Stimulated activated CD4-positive, alpha-beta T cell treated with anti-CD3 and anti-CD28 coated beads, Interleukin-1b, Interleukin-23, amount 100 ng/mL, for 1 hour (primary cell): ENCODE measurements around the gene HCRTR1.

Experiments
- DNase-seq, 2 donors: peaks; one replicate each; pipeline ENCODE4 v3.0.0-alpha.2; 2020; ENCODE audit warnings: low read depth in 2 of 2

Gene HCRTR1

GRCh38 chr1:31617218-31617915, at the start of gene HCRTR1:
Gene HCRTR1, plus strand, starts transcription at chr1:31617689. Its CDS starts 1,504 bp downstream, at chr1:31619193.
- no peak for DNase-seq

DNA sequence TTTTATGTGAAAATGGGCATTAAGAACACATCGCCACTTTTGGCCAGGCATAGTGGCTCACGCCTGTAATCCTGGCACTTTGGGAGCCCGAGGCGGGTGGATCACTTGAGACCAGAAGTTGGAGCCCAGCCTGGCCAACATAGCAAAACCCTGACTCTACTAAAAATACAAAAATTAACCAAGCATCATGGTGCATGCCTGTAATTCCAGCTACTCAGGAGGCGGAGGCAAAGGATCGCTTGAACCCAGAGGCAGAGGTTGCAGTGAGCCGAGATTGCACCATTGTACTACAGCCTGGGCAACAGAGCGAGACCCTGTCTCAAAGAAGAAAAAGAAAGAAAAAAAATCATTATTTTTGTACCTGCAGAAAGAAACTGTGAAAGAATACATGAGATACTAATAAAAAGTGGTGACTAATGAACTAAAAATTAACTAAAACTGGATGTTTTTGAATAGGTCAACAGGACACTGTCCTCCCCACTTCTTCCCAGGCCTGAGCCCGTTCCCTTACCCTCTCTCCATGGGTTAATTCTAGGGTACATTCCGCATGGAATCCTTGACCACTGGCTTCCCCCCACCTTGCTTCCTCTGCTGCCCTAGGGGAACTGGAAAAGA, 49.4 kb upstream of the HCRTR1 start:
- no peak for DNase-seq

- no peak for DNase-seq
Observed at GRCh38 chr1:31568895-31569595, 48.4 kb upstream of the HCRTR1 start.

DNA sequence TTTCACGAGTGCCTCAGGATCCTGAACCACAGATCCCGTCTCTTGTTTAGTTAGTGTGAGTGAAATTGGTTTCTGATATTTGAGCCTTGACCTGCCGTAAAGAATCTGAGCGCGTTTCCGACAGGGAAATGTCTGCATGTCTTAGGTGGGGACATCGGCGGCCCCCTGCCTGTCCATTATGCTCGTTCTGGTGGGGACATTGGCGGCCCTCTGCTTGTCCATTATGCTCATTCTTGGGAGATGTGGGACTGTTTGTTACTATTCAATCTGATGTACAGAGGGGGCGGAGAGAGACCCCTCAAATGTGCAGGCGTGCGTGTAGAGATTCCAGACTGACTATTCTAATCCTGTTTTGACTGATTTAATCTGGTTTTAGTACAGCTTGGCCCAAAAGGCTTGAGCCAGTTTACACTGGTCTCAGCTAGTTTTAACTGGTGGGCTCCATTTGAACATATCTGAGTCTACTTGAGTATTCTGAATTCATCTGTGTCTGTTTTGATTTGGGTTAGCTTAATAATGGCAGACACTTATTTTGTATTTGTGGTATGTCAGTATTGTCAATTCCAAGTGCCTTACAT, 47.8 kb upstream of the HCRTR1 start:
- no peak for DNase-seq

DNA sequence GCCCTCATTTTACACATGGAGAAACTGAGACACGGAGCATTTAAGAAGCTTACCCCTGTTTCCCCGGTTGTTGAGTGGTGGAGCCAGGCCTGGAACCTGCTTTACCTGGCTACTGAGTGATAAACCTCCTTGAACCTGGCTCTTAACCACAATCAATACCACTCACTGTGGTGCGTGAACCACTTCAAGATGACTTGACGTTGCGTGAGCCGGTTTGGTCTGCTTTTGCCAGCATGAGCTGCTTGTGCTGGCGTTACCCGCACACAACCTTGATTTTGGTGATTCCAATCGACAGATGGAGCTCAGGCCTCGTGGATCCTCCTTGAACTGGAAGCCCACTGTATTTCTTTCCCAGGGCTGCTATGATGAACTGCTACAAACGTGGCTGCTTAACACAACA, 47.3 kb upstream of the HCRTR1 start:
- DNase-seq, result no peak

GRCh38 chr1:31570906-31571305, 46.6 kb upstream of the HCRTR1 start:
- DNase-seq, result no peak

GRCh38 chr1:31571340-31572295, 45.9 kb upstream of the HCRTR1 start:
- DNase-seq, result no peak

GRCh38 chr1:31572323-31573104, 45.0 kb upstream of the HCRTR1 start:
- no peak for DNase-seq

GRCh38 chr1:31573261-31573660, 44.2 kb upstream of the HCRTR1 start:
- DNase-seq, result no peak

- DNase-seq, result no peak
Observed at GRCh38 chr1:31574749-31575368, 42.6 kb upstream of the HCRTR1 start.

DNA sequence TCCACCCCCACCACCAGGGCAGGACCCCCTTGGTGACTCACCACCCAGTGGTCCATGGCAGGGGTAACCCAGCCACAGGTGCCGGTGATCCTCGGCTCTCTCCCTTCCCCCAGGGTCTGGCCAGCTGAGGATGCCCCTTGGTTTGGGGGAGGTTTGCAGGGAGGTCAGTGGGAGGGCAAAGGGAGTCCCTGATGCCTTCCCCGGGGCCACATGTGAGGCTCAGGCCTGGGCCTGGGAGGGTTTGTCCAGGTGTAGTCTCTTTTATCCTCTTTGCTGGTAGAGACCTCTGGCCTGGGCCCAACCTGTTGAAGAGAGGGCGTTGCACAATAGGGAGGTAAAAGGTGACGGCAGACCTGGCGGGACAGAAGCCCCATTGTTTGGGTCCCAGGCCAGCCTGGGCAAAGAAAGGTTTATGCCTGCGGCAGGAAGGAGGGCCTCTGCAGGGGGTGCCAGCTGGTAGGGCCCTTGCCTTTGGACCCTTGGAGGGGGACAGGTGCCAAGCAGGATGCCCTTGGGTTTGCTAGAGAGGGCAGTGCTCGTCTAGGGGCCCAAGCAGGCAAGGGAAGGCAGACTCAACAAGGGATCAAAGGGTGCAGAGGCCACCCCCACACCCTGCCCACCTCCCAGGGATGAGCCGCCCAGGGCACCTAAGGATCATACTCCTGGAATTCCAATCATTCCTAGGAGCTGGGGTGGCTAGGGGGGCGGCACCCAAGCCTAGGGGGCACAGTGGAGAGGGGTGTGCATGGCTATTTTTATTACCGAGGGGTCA, 41.9 kb upstream of the HCRTR1 start:
- no peak for DNase-seq

DNA sequence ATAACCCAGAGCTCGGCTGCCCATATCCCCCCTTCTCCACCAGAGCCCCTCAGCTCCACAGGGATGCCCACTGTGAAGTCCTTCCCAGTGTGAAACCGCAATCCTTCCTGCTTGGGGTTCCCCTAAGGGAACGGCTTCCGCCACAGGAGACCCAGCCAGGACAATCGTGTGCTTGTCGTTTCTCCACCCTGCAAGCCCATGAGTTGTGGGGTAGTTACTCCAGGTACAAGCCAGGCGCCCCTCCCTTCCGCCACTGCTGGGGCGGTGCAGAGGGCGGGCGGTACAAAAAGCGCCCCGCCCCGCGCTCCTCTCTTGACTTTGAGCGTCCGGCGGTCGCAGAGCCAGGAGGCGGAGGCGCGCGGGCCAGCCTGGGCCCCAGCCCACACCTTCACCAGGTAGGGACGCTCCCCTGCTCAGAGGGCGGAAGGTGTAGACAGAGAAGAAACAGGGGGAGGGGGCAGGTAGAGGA, 41.3 kb upstream of the HCRTR1 start, which contains the start of gene TINAGL1:
TSS of gene TINAGL1 (plus strand) at position 315 of the 469 bp plus-strand sequence. CDS start 634 bp downstream, outside the sequence.
- no peak for DNase-seq

- DNase-seq, result no peak
Observed at GRCh38 chr1:31576743-31577455, 40.6 kb upstream of the HCRTR1 start.

GRCh38 chr1:31577515-31578192, 39.8 kb upstream of the HCRTR1 start:
- no peak for DNase-seq

- no peak for DNase-seq
Observed at GRCh38 chr1:31579374-31579773, 38.1 kb upstream of the HCRTR1 start.

DNA sequence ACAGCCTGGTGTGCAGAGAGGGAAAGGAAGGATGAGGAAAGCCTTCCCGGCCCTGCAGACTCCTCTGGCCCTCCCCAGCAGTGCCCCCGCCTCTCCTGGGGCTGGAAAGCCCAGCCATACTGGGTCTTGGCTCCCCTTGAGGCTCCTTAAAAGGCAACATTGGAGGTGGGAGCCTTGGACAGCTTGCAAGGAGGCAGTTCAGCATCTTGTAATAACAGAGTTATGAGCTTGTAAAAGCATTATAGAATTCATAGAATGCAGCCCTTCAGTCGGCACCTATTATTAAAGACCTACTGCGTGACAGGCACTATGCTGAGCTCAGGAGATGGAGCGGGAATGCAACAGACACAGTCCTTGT, 37.0 kb upstream of the HCRTR1 start:
- DNase-seq, result no peak

DNA sequence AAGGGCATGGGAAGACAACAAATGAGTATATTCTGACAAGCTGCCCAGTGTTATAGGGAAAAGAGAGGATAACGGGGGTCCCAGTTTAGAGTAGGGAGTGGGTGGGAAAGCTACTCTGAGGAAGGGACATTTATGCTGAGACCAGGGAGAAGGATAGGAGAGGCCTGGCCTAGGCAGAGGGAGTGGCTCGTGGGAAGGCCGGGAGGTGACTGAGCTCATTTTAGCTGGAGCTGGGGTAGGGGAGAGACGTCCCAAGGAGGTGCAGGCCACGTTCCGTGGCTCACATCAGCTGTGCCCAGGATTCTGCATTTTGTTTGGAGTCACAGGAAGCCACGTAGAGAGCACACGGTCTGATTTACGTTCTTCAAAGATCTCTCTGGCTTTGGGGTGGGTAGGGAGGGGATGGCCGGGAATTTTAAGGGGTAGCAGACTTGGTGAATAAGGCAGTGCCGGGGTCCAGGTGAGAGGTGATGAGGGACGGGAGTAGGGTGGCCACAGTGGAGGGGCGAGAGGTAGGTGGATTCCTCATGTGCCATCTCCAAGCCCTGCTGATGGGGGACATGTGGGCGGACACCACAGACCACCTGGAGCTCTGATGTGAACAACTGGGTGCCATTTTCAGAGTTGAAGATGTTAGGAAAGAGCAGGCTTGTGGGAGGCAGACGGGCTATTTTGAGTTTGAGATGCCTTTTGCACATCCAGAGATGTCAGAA, 36.4 kb upstream of the HCRTR1 start:
- no peak for DNase-seq
